Neural cell (in vitro differentiated cells): ENCODE results near the gene SLC47A1. TPM values are rescaled to one million over a fixed set of nuclear protein-coding genes. Genes with fewer than 3 reads are reported as not detected.

ENCODE experiments used
- H2AFZ ChIP-seq: fragments of 200-600, 300-800 bp; sonication (generic), shearing (Covaris generic); 2 replicates; pipeline ENCODE4 v1.6.0; 2014; ENCODE audit warnings: low read depth, mild to moderate bottlenecking, antibody characterized with exemption, low read length, moderate library complexity
- H3F3A ChIP-seq: fragments of 200-600 bp; shearing (Covaris generic); 2 replicates; pipeline ENCODE4 v1.6.1; 2016; ENCODE audit warnings: mild to moderate bottlenecking, moderate library complexity, mixed read lengths, antibody characterized with exemption, low read length; ENCODE audit not compliant: insufficient read depth, poor library complexity, severe bottlenecking
- H3K27ac ChIP-seq: fragments of 200-600, 300-800 bp; sonication (generic), shearing (Covaris generic); 2 replicates; pipeline ENCODE4 v1.5.1; 2014; ENCODE audit warnings: mild to moderate bottlenecking, low read length, moderate library complexity
- H3K27me3 ChIP-seq: fragments of 300-800, 200-600 bp; sonication (generic), shearing (Covaris generic); 2 replicates; pipeline ENCODE4 v1.6.0; 2014; ENCODE audit warnings: mild to moderate bottlenecking, low read depth, low read length, moderate library complexity; ENCODE audit not compliant: insufficient read depth
- H3K36me3 ChIP-seq: fragments of 300-800, 200-600 bp; sonication (generic), shearing (Covaris generic); 2 replicates; pipeline ENCODE4 v1.5.1; 2014; ENCODE audit warnings: mild to moderate bottlenecking, antibody characterized with exemption, low read length, moderate library complexity; ENCODE audit not compliant: insufficient read depth
- H3K4me2 ChIP-seq: fragments of 300-800, 200-600 bp; sonication (generic), shearing (Covaris generic); 2 replicates; pipeline ENCODE4 v1.6.0; 2014; ENCODE audit warnings: mild to moderate bottlenecking, low read length
- H3K4me3 ChIP-seq: fragments of 300-800, 200-600 bp; sonication (generic), shearing (Covaris generic); 2 replicates; pipeline ENCODE4 v1.5.1; 2014; ENCODE audit warnings: mild to moderate bottlenecking, low read length, moderate library complexity
- H3K79me2 ChIP-seq: fragments of 200-600 bp; shearing (Covaris generic); replicated peaks from 2 replicates; pipeline ENCODE4 v1.6.0; 2014; ENCODE audit warnings: mild to moderate bottlenecking, low read length, moderate library complexity; ENCODE audit not compliant: insufficient read depth
- H3K9ac ChIP-seq: fragments of 300-800, 200-600 bp; sonication (generic), shearing (Covaris generic); 2 replicates; pipeline ENCODE4 v1.6.1; 2016; ENCODE audit warnings: mild to moderate bottlenecking, low read length, mixed read lengths
- H3K9me2 ChIP-seq: fragments of 200-600 bp; shearing (Covaris generic); 2 replicates; pipeline ENCODE4 v1.6.1; 2016; ENCODE audit warnings: mild to moderate bottlenecking, low read length, mixed read lengths; ENCODE audit not compliant: insufficient read depth
- H3K9me3 ChIP-seq: fragments of 200-600, 300-800 bp; sonication (generic), shearing (Covaris generic); 2 replicates; pipeline ENCODE4 v1.6.1; 2016; ENCODE audit warnings: mild to moderate bottlenecking, mixed run types, low read length, moderate library complexity, mixed read lengths
- H4K20me1 ChIP-seq: fragments of 200-600 bp; shearing (Covaris generic); 2 replicates; pipeline ENCODE4 v1.6.1; 2016; ENCODE audit warnings: mild to moderate bottlenecking, mixed run types; ENCODE audit not compliant: insufficient read depth
- EP300 ChIP-seq: fragments of 450-650 bp; conservative IDR thresholded peaks from 2 replicates; pipeline ENCODE4 v1.6.1; 2014; ENCODE audit warnings: antibody characterized with exemption, mild to moderate bottlenecking, moderate library complexity; ENCODE audit not compliant: poor library complexity, severe bottlenecking
- EZH2 ChIP-seq: fragments of 200-600, 300-800 bp; shearing (Covaris generic), sonication (generic); IDR thresholded peaks from 2 replicates; pipeline ENCODE4 v1.6.1; 2014; ENCODE audit warnings: antibody characterized with exemption, low read length, borderline replicate concordance, mild to moderate bottlenecking; ENCODE audit not compliant: insufficient read depth, poor library complexity, severe bottlenecking
- MXI1 ChIP-seq: fragments of 450-650 bp; conservative IDR thresholded peaks from 2 replicates; pipeline ENCODE4 v1.6.1; 2014; ENCODE audit warnings: antibody characterized with exemption, mild to moderate bottlenecking; ENCODE audit not compliant: poor library complexity, severe bottlenecking
- POLR2AphosphoS5 ChIP-seq: IDR thresholded peaks from 2 replicates; pipeline ENCODE4 v1.6.1; 2012
- RAD21 ChIP-seq: fragments of 450-650 bp; conservative IDR thresholded peaks from 2 replicates; pipeline ENCODE4 v1.6.1; 2014; ENCODE audit warnings: antibody characterized with exemption, mild to moderate bottlenecking, moderate library complexity
- SMC3 ChIP-seq: fragments of 450-650 bp; conservative IDR thresholded peaks from 2 replicates; pipeline ENCODE4 v1.6.1; 2014; ENCODE audit warnings: antibody characterized with exemption, mild to moderate bottlenecking, moderate library complexity; ENCODE audit not compliant: poor library complexity
- TAF1 ChIP-seq: IDR thresholded peaks from 2 replicates; pipeline ENCODE4 v1.6.1; 2012; ENCODE audit warnings: low read depth
- polyA plus RNA-seq: library from polyadenylated mRNA; depleted of rRNA; stranded (reverse); fragments of >200 nt; gene quantifications from 2 replicates; pipeline ENCODE4 v1.2.3, GENCODE V29; 2014
- TF ChIP-seq, protein P1 (sequence below): IDR thresholded peaks from 2 replicates; pipeline ENCODE4 v1.6.1; 2012; ENCODE audit warnings: borderline replicate concordance

SLC47A1 gene
- polyA plus RNA-seq, 1 donor from 2014 or later = not detected

DNA sequence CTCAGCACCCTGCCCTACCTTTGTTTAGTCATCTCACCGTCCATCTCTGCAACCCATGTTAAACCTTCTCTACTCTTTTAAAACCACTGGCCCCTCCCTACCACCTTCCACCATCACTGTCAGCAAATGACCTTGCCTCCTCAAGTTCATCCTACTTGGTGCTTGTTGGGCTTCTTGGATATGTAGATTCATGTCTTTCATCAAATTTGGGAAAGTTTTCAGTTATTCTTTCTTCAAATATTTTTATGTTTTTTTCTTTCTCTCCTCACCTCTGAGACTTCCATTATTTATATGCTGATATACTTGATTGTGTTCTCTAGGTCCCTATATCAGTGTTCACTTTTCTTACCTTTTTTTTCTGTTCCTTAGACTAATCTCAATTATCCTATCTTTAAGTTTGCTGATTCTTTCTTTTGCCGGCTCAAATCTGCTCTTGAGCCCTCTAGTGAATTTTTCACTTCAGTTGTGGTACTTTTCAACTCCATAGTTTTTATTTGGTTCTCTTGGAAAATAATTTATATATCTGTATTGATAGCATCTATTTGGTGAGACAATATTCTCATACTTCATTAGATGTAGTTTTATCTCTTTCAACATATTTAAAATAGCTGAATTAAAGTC, 86.2 kb downstream of the SLC47A1 start:
- Histone ChIP-seq H3K9me3 (peaks cover 16% of the 10 kb centered on the region), H3K4me2 (no peak overlapping the region), H3K4me3 (no peak overlapping the region), H4K20me1 (no peaks in the 10 kb centered on the region), H3K9ac (no peak overlapping the region), H3K27ac (no peak overlapping the region), H3F3A (no peaks in the 10 kb centered on the region), H2AFZ (no peak overlapping the region), H3K79me2 (no peaks in the 10 kb centered on the region), H3K36me3 (no peaks in the 10 kb centered on the region), H3K27me3 (no peaks in the 10 kb centered on the region), H3K9me2 (no peaks in the 10 kb centered on the region)
- no peak for TF ChIP-seq POLR2AphosphoS5
- TF ChIP-seq, protein P1, sequence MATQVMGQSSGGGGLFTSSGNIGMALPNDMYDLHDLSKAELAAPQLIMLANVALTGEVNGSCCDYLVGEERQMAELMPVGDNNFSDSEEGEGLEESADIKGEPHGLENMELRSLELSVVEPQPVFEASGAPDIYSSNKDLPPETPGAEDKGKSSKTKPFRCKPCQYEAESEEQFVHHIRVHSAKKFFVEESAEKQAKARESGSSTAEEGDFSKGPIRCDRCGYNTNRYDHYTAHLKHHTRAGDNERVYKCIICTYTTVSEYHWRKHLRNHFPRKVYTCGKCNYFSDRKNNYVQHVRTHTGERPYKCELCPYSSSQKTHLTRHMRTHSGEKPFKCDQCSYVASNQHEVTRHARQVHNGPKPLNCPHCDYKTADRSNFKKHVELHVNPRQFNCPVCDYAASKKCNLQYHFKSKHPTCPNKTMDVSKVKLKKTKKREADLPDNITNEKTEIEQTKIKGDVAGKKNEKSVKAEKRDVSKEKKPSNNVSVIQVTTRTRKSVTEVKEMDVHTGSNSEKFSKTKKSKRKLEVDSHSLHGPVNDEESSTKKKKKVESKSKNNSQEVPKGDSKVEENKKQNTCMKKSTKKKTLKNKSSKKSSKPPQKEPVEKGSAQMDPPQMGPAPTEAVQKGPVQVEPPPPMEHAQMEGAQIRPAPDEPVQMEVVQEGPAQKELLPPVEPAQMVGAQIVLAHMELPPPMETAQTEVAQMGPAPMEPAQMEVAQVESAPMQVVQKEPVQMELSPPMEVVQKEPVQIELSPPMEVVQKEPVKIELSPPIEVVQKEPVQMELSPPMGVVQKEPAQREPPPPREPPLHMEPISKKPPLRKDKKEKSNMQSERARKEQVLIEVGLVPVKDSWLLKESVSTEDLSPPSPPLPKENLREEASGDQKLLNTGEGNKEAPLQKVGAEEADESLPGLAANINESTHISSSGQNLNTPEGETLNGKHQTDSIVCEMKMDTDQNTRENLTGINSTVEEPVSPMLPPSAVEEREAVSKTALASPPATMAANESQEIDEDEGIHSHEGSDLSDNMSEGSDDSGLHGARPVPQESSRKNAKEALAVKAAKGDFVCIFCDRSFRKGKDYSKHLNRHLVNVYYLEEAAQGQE = no peak
- TF ChIP-seq TAF1 = no peak
- no peak for TF ChIP-seq EP300

DNA sequence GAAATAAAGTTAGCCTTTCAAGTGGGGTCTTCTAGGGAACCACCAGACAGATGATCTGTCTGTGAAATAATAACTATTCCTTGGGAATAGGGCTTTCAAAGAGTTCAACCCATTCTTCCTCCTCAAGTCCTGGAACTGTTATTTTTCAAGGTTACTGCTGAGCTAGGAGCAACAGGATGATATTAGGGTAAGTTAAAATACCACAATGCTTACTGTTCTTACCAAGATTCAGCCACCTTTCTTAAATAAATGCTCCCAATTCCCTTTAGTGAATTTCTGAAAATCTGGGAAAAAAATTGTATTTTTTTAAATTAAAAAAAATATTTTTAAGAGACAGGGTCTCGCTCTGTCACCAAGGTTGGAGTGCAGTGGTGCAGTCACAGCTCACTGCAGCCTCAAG, 88.0 kb downstream of the SLC47A1 start:
- Histone ChIP-seq H3K4me2 (no peak overlapping the region), H3K4me3 (no peak overlapping the region), H3K27me3 (no peaks in the 10 kb centered on the region), H4K20me1 (no peaks in the 10 kb centered on the region), H3K9me2 (no peaks in the 10 kb centered on the region), H3F3A (no peaks in the 10 kb centered on the region), H3K9ac (no peak overlapping the region), H3K9me3 (peaks cover 16% of the 10 kb centered on the region), H3K79me2 (no peaks in the 10 kb centered on the region), H3K27ac (no peak overlapping the region), H3K36me3 (no peaks in the 10 kb centered on the region), H2AFZ (no peak overlapping the region)
- TF ChIP-seq SMC3 = no peak
- TF ChIP-seq RAD21 = no peak
- TF ChIP-seq EZH2 = no peak
- no peak for TF ChIP-seq TAF1
- TF ChIP-seq POLR2AphosphoS5 = no peak
- TF ChIP-seq, protein P1 = no peak
- TF ChIP-seq MXI1 = no peak
- no peak for TF ChIP-seq EP300
